Stromal cell of bone marrow (primary cell): ENCODE data around the gene METTL16.
A peak's percentile ranks its signal among the peaks of the same experiment; 100 is the strongest.

Experiments used
- DNase-seq: peaks from one replicate; pipeline ENCODE4 v3.0.0-alpha.2; 2012; ENCODE audit warnings: low read depth

Gene METTL16

DNA sequence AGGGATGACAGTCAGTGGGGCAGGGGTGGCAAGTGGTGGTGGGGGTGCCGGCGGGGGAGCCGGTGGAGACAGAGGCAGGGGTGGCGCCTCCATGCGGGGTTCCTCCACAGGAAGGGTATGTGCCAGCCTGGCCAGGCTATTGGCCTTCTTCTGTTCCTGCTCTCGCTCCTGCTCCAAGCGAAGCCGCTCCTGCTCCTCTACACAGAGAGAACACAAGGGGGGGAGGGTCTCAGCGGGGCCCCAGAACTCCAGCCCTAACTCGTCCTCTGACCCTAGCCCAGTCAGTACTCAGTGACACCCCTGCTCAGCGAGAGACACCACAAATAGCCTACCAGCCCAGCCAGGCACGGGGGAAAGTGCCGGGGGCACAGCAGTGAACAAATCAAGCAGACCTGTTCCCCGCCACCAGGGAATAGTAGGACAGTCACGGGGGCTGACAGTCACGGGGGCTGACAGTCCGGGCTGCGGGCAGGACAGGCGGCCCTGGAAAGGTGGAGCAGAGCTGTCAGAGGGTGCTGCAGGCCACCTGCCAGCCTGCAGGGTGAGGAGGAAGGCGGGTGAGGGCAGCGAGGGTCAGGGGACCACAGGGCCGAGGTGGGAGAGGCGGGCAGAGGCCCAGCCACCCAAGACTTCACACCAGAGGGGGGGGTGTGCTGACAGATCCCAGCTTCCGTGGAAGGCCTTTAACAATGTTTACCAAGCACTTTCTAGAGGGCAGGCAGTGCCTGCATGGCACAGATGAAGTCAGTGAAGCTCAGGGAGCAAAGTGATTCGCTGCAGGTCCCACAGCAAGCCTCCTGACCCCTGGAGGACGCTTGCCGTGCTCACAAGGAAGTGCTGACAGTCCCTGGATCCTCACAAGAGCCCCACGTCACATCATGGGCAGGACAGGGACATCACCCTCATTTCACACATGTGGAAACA lies 116.2 kb downstream of the METTL16 start:
- DNase-seq, result no peak

DNA sequence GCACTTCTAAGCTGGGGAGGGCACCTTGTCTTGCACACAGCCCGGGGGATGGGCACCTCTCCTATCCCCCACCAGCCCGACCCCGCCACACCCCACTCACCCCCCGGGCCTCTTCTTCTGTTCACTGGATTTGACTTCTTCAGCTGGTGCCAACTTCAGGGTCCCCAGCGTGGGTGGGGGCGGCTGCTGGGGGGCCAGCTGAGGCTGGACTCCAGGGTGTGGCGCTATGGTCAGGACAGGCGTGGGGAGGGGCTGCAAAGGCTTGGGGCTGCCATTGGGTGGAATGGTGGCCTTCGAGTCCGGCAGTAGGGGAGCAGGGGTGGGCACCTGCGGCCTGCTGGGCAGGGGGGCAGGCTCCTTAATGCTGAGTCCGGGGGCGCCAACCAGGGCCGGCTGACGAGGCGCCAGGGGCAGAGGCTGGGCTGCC lies 116.9 kb downstream of the METTL16 start:
- no peak for DNase-seq

DNA sequence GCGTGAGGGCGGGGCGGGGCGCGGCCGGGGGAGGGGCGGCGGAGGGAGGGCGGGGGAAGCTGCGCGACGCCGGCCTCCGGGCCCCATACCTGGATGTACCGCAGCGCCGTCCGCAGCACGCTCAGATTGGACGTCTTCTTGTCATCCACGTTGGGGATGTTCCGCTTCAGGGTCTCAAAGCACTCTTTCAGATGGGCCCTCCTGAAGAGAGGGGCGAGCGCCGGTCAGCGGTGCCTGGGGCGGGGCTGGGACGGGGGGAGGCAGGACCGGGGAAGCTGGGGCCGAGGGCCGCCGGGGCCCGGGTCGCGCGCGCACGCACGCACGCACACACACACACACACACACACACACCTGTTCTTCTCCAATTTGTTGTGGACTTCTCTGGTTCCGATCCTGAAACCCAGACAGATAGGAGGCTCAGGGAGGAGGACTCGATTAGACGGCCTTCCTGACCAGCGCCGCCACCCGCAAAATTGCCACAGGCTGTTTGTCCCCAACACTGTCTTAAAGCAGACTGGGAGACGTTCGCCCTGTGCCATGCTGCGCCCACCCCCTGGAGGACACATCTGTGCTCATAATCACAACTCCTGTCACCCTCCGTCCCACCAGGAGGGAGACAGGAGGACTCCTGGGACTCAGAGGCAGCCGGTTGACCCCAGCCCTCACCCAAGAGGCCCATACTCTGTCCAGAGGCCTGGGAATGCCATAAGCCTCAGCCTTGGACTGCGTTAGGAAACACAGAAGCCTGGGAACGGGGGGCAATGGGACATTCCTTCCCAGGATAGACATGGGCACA lies 117.5 kb downstream of the METTL16 start:
- DNase-seq, result no peak

DNA sequence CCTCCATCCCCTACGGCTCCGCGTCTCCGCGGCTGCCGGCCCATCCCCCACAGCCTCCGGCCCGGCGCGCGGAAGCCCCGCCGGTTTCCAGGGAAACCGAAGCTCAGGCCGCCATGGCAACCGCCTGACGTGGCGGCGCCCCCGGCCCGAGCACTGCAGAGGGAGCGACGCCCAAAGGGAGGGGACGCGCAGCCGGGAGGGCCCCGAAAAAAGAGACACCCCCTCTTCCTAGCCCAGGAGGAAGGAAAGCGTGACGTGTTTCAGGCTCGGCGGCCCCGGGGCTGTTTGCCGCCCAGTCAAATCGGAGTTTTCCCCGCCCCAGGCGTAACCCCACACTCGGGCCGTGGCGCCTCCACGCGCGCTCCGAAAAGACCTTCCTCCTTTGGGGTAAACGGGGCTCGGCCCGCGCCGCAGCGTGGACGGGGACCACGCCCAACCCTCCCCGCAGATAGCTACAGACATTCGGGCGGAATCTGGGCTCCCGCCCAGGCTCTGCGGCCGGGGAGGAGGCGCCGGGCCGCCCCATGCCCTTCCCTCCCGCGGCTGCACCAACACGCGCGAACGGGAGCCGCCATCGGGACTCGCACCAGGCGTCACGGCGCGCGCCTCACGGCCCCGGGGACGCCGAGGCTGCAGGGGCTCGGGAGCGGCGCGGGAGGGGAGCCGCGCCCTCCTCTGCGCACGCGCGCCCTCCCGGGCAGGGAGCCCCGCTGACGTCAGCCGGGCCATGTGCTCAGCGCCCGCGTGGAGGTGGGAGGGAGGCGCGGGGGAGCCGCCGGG lies 118.3 kb downstream of the METTL16 start:
- peak; percentile 65 for DNase-seq

DNA sequence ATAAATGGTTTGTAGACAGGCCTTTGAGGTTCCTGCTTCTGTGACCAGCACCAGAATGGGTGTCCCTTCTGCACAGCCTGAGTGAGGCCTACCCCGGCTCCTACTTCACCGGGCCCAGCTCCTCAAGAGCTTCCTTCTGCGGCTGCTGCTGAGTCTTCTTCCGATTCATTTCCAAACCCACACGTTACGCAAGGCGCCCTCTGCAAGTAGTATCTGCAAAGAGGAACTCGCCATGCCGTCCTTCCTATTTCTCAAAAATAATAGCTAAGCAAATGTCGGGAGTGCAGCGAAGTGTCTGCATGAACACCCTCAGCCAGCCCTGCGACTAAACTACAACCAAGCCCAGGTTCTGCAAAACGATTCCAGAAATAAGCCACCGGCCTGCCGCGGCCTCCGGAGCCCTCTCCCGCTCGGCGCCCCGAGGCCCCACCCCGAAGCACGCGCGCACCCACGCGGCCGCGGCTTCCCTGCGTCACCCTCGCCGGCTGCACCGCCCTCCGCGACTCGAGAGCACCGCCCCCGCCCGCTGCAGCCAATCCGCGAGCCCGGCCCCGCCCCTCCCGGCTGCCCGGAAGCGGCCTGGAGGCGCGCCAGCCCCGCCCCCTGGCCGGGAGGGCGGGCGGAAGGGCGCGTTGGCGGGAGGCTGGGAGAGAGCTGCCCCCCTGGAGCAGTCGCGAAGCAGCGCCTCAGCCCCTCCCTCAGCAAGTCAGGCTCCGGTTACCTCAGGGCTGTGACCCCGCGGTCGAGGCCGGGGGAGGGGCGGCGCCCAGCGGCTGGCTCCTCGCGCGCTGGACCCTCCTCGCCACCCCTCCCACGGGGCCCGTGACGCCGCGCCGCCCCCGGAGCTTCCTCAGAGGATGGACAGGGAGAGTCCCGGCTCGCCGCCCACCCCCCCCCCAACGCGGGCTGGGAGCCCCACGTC lies 119.2 kb downstream of the METTL16 start:
- DNase-seq, result peak; percentile 90

DNA sequence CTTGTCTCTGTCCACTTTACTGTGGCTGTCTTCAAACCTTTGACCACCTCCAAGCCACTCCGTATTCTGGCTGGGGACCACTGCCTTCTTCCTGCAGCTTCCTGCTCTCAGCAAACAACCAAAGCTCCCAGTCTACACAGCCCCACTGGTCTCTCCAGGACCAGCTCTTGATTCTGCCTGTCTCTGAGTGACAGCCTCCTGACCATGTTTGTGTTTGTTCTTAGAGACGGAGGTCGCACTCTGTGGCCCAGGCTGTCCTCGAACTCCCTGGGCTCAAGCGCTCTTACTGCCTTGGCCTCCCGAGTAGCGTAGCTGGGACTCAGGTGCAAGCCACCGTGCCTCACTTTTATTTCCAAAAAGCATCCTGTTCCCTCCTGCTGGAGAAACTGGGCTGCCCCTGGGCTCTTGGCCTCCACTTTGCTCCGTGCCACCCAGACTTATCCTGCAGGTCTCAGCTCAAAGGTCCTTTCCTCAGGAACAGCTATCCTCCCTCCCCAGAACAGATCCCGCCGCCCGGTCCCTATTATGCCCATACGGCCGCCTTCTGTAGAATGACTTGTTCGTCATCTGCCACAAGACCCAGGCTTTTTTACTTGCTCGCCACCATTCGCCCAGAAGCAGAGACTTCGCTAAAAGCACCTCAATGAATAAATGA lies 120.0 kb downstream of the METTL16 start:
- no peak for DNase-seq

DNA sequence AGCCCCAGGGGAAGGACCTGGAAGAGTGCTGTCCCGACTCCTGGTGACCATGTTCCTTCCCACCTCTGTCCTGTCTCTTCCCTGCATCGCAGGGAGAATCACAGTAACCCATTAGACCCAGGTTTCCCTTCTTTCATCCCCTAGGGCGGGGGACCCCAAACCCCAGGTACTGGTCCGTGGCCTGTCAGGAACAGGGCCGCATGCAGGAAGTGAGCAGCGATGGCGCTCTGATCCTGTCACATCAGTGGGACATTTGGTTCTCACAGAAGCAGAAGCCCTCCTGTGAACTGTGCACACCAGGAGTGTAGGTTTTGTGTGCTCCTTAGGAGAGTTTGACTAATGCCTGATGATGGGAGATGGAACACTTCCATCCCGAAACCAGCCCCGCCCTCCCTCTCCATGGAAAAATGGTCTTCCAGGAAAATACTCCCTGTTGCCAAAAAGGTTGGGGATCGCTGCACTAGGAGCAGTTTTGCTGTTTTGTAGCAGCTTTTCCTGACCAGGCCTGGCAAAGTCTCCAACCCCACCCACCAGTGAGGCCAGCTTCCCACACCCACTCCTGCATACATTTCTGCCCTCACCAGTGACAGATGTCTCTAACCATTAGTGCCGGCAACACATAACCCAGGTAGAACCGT lies 121.4 kb downstream of the METTL16 start:
- DNase-seq, result peak; percentile 68

DNA sequence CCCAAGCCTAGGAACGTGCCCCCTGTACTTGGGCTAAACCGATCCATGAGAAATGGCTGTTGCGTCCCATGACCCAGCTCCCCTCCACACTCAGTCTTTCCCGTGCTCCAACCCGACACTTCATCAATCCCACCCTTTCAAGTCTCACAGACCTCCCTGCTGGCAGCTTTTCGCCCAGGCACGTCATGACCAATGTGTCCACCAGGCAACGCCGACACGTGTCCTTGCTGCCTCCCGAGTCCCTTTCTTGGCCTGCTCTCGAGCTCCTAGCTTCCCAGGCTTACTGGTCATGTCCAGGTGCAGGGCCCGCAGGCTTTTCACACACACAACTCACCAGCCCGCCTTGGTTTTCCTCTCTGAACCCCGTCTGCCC lies 123.0 kb downstream of the METTL16 start:
- DNase-seq, result no peak

DNA sequence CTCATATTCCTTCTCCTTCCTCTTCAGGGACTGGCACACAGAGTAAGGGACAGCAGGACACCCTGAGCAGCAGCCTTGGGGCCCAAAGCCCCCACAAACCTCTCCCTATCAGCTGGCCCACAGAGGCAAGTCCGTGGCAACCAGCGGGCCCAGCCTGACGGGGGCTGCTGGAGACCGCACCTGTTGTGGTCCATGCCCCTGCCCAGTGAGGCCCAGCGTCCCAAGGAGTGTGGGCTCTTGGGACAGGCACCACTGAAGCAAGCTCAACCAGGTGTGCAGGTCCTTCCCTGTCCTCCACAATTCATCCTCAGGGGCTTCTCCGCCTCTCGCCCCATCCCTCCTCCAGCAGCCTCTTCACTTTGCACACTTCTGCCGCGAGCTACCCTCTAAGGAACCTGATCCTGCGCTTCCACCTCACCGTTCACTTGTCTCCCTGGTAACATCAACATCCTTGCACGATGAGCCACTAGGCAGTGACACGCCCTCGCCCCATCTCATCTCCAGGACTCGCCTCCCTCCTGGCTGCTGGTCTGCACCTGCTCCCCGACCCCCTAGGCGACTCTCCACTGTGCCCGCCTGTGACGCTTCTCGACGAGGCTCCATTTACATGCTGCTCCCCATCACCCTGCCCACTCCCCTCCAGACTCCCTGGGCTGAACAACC lies 123.5 kb downstream of the METTL16 start:
- no peak for DNase-seq

DNA sequence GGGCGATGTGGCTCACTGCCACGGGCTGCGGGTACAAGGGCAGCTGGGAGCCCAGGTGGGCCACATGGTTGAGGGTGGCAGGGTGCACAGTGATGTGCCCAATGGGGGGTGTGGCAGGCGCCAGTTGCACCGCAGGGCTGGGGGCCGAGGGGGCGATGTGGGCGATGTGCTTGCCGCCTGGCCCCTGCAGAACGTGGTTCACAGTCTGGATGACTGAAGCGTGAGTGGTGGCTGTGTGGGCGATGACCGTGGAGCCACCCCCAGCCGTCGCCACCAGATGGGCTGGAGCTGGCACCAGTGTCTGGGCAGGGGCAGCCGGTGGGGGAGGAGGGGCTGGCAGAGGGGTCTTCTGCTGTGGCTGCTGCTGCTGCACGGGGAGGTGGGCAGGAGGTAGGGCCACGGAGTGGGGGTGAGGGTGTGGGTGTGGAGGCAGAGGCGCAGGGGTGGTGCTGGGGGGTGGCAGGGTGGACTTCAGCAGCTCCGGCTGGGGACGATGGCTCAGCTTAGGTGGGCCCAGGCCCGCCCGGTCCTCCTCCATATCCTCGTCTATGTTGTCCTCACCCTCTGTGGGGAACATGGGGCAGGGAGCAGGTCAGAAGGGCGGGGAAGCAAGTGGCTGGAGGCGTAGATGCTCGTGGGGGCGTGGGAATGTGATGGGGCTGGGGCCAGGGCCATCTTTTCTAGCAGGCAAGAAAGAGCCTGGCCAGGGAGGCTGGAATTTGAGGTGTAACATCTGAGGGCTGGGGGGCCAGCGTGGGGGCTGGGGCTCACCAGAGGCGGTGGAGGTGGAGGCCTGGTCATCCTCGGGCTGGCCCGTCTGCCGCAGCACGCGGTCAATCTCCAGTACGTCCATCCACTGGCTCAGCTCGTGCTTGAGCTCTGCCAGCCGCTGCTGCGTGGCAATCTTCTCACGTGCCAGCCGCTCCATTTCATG lies 124.3 kb downstream of the METTL16 start:
- no peak for DNase-seq

DNA sequence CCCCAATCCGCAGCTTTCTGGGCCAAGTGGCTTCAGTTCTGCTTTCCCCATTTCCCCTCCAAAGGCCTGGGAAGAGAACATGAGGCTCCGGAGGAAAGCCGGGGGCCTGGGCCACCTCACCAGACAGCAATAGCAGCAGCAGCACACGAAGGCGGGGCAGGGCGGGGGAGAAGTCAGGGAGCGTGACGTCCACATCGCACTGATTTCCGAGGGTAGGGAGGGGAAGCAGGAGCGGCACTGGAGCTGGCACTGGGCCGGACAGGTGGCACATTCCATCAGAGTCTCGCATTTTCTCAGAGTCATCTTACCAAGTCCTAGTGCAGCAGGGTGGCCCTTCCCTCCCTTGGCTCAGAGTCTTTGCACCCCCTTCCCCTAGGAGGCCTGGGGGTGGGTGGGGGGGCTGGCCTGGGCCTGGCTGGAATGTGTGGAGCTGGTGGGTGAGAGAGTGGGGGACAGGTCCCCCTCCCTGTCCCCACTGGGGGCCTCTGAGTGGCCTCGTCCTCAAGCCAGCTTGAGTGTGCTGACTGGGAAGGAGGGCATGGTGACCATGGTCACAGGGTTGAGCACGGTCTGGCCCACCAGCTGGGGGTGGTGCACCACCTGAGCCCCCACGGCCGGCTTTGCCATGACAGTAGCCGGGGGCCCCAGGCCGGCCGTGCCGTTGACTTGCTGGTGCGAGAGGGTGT lies 125.1 kb downstream of the METTL16 start:
- no peak for DNase-seq

DNA sequence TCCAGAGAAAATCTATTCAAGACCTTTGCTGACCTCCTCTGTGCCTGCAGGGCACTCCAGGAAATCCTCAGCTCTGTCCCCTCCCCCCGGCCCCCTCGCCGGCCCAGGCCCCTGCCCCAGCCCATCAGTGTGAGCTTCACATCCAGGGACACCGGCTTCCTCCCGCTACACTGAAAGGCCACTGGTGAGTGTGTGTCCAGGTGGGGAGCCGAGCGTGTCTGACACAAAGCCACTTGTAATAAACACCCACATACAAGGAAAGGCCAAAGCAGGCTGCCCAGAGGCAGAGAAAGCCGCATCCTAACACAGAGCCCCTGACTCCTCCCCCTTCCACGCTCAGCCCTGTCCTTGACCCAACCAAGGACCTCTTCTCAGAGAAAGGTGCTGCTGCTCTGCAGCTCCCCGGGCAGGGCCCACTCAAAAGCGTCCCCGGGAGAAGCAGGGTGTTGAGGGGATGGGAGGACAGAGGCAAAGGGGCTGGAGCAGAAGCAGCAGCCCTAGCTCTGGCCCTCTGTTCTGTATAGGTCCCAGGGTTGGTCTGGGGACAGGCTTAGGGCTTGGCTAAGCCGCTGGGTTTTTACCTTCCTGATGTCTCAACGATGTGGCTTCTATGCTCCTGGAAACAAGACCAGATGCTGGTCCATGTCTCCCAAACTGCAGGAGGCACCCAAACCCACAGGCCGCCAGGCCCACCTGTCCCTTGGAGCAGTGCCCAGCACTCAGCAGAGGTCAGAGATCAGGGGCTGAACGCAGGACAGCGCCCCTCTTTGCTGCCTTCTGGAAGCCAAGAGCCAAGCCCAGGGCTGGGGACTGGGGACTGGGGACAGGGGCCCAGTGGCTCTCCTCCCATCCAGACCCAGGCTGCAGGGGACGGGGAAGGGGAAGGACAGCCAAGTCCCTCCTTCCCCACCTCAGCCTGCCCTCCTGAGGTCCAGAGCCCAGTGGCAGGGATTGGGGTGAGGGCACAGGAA lies 126.2 kb downstream of the METTL16 start:
- DNase-seq, result no peak

DNA sequence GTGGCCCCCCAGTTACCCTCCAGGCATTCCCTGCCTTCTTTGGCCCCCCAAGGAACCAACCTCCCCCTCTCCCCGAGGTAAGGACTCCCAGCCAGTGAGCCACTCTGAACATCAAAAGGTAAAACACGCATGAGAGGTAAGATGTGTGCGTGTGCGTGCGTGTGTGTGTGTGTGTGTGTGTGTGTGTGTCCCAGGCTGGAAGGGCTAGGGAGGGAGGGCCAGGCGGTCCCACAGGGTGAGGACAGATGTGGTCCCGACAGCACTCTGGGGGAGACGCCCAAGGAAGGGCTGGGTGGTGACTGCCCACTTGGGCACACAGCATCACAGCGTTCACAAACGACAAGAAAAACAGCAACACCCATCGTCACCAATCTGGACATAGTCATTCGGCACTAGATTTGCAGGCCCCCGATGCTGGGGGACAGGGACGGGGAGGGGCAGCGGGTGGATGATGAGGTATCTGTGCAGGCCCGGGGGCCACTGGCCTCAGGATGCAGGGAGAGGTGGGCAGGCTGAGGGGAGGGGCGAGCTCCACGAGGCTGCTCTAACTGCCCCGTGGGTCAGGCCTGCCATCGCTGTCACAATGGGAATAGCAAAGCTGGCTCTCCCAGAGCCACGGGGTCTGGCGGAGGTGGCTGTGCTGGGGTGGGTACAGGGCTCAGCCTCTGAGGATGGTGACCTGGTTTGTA lies 127.1 kb downstream of the METTL16 start:
- DNase-seq, result no peak

DNA sequence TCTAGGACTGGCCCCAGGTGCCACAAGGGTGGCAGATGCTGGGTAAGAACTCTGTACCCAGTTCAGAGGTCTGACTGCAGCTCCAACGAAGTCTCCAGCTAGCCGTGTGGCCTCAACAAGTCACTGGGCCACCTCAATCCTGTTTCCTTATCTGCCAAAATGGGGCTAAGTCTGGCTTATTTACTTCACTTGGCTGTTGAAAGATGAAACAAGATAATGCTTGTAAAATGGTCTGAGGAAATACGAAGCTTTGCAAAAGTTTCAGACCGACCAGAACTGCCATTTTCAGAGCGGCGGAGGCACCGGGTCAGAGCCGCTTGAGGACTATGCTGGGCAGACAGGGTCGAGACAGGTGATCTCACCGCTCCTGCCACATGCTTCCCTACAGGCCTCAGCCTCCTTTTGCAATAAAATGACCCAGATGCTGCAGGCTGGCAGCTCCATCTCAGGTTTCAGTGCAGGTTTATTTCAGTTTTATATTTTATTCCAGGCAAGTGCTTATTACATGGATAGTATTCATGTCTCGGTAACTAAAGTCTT lies 128.0 kb downstream of the METTL16 start:
- no peak for DNase-seq

DNA sequence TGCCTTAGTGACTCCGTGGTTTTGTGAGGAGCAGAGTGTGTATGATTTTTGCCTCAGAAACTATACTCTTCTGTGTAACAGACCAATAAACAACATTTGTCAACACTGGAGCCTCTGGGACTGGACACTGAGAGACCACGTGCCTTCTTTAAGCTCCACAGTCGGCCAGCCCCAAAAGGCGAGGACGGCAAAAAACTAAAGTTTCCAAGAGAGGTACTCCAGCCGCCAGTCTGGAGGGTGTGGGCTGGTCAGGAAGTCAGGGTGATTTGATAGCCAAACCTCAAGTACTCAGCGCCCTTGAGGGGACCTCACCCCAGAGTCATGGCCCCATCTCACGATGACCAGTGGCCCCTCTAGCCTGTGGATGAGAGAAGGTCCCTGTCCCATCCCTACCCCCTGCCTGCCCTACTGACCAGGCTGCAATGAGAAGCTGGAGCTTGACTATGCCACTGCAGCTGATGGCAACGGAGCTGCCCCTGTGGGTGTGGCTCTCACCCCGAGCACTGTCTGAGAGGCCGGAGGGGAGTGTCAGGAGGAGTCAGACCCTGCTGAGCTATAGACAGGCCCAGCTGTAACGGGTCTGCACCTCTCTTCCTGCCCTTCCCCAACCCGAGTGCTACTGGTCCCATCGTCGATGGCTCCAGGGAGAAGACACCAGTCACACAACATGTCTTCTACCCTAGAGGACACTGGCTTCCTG lies 130.6 kb downstream of the METTL16 start:
- no peak for DNase-seq
